ENCODE measurements around the gene GPR137C.

GRCh38 chr14:52602131-52602530, 49.5 kb downstream of the GPR137C start:
- no peak for TF ChIP-seq CTCF (conservative IDR thresholded peaks at IDR 0.05)
- no peak for TF ChIP-seq EZH2 (IDR thresholded peaks at IDR 0.05; ENCODE audit: low read depth)

Measured in PC-9 (cell line).